A673 (cell line): ENCODE measurements around the gene GOLGA3. TPM values are rescaled to one million over a fixed set of nuclear protein-coding genes. Genes with fewer than 3 reads are reported as not detected.
A peak's percentile ranks its signal among the peaks of the same experiment; 100 is the strongest.

ENCODE experiments used
- BruUV-seq: library from RNA; stranded (reverse); fragments of 400-500 nt; replicated peaks from 2 replicates; lab custom pipeline; 2021; lab: Mats Ljungman, UMichigan
- CTCF ChIA-PET: fragments of 300-600 bp; sonication (Branson Sonifier 250); formaldehyde crosslinking; loops from one replicate; lab custom pipeline; 2022; ENCODE audit warnings: antibody characterized with exemption; lab: Charles Lee
- POLR2A ChIA-PET: fragments of 300-600 bp; sonication (Branson Sonifier 250); formaldehyde crosslinking; loops from one replicate; lab custom pipeline; 2022; ENCODE audit warnings: antibody characterized with exemption; ENCODE audit not compliant: low non-redundant PET; lab: Charles Lee
- DNase-seq: peaks from one replicate; pipeline ENCODE4 v3.0.0-alpha.2; 2015; ENCODE audit warnings: low spot score
- H3K27ac ChIP-seq: fragments of 200-600 bp; sonication (generic); 2 replicates; pipeline ENCODE4 v1.5.1; 2016; ENCODE audit warnings: mixed run types, low read depth, mild to moderate bottlenecking, mixed read lengths, antibody characterized with exemption, low read length; ENCODE audit not compliant: poor library complexity, severe bottlenecking
- H3K27me3 ChIP-seq: fragments of 200-600 bp; sonication (generic); replicated peaks from 2 replicates; pipeline ENCODE4 v1.6.1; 2017; ENCODE audit warnings: mixed run types, low read depth, mild to moderate bottlenecking, mixed read lengths, antibody characterized with exemption, low read length; ENCODE audit not compliant: insufficient read depth, poor library complexity
- H3K36me3 ChIP-seq: fragments of 200-600 bp; sonication (generic); 2 replicates; pipeline ENCODE4 v1.6.1; 2016; ENCODE audit warnings: mixed run types, mild to moderate bottlenecking, mixed read lengths, antibody characterized with exemption, low read length; ENCODE audit not compliant: insufficient read depth, poor library complexity, severe bottlenecking
- H3K4me1 ChIP-seq: fragments of 200-600 bp; sonication (generic); 2 replicates; pipeline ENCODE4 v1.6.1; 2017; ENCODE audit warnings: mixed run types, mild to moderate bottlenecking, mixed read lengths, antibody characterized with exemption, low read length; ENCODE audit not compliant: insufficient read depth, poor library complexity, severe bottlenecking
- H3K4me3 ChIP-seq: fragments of 200-600 bp; sonication (generic); 2 replicates; pipeline ENCODE4 v1.5.1; 2016; ENCODE audit warnings: low read depth, mixed run types, mild to moderate bottlenecking, mixed read lengths, low read length; ENCODE audit not compliant: poor library complexity, severe bottlenecking
- H3K9me3 ChIP-seq: fragments of 200-600 bp; sonication (generic); 2 replicates; pipeline ENCODE4 v1.6.1; 2016; ENCODE audit warnings: mixed run types, low read depth, mild to moderate bottlenecking, mixed read lengths, antibody characterized with exemption, low read length; ENCODE audit not compliant: poor library complexity, severe bottlenecking
- CTCF ChIP-seq: fragments of 300-800, 200-600 bp; sonication (generic); conservative IDR thresholded peaks from 2 replicates; pipeline ENCODE4 v1.5.1; 2017; ENCODE audit warnings: low read depth, mild to moderate bottlenecking, antibody characterized with exemption, low read length, moderate library complexity, mixed read lengths
- EZH2 ChIP-seq: fragments of 200-600 bp; sonication (generic); IDR thresholded peaks from 2 replicates; pipeline ENCODE4 v1.6.1; 2017; ENCODE audit warnings: borderline replicate concordance, low read depth, mild to moderate bottlenecking, mixed read lengths, antibody characterized with exemption, low read length; ENCODE audit not compliant: poor library complexity, severe bottlenecking
- intact Hi-C: fragments of 100-400 bp; cut with micrococcal nuclease; formaldehyde crosslinking; loops from one replicate; pipeline ENCODE4 v1.10.0; 2022; ENCODE audit not compliant: unreplicated experiment
- total RNA-seq: library from RNA; stranded (reverse); gene quantifications from 2 replicates; pipeline ENCODE4 v1.2.3, GENCODE V29; 2021

The GOLGA3 gene
- total RNA-seq, 1 experiment from 2014 or later = 58.4 TPM

DNA sequence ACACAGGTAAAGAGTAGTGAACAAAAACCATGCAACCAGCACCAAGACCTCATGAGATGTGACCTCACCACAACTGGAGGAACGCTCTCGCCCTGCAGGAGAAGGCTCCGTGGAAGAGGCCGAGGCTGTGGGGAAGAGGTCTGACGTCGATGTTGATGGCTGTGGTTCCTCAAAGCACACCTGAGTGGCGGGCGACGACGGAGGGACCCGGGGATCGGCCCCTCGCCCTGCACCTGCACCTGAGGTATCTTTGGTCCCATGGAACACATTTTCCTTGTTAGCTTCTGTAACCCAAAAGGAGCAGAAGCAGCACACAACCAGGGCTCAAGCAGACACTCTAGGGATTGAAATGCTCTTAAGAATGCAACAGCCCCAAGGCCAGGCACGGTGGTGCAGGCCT, 40.9 kb upstream of the GOLGA3 start:
- BruUV-seq = no TSS peak
- Histone ChIP-seq H3K27ac (no peak overlapping the region), H3K36me3 (peaks cover 17% of the 10 kb centered on the region), H3K4me3 (no peak overlapping the region), H3K27me3 (no peaks in the 10 kb centered on the region), H3K9me3 (no peaks in the 10 kb centered on the region), H3K4me1 (no peaks in the 10 kb centered on the region)
- no peak for DNase-seq
- ChIA-PET CTCF (no interaction called here), POLR2A (no interaction called here)
- intact Hi-C loops = no loop called here
- TF ChIP-seq CTCF = no peak
- no peak for TF ChIP-seq EZH2

DNA sequence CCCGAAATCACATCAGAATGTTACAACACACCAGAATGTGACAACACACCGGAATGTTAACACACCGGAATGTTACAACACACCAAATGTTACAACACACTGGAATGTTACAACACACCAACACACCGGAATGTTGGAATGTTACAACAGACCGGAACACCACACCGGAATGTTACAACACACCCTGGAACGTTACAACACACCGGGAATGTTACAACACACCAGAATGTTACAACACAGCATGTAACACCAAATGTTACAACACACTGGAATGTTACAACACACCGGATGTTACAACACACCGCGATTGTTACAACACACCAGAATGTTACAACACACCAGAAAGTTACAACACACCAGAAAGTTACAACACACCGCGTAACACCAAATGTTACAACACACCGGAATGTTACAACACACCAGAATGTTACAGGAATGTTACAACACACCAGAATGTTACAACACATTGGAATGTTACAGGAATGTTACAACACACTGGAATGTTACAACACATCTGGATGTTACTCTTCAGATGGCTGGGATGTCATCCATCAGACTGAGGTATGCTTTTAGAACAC, 37.7 kb upstream of the GOLGA3 start:
- H3K4me1 ChIP-seq = no peaks in the 10 kb centered on the region
- no peak overlapping the region for H3K4me3 ChIP-seq
- CTCF ChIA-PET = no interaction called here
- intact Hi-C loops = no loop called here
- POLR2A ChIA-PET = no interaction called here
- no peaks in the 10 kb centered on the region for H3K9me3 ChIP-seq
- no TSS peak for BruUV-seq
- no peaks in the 10 kb centered on the region for H3K27me3 ChIP-seq
- no peak for TF ChIP-seq CTCF
- no peak overlapping the region for H3K27ac ChIP-seq
- DNase-seq = peak; percentile 13
- peaks cover 7% of the 10 kb centered on the region for H3K36me3 ChIP-seq

DNA sequence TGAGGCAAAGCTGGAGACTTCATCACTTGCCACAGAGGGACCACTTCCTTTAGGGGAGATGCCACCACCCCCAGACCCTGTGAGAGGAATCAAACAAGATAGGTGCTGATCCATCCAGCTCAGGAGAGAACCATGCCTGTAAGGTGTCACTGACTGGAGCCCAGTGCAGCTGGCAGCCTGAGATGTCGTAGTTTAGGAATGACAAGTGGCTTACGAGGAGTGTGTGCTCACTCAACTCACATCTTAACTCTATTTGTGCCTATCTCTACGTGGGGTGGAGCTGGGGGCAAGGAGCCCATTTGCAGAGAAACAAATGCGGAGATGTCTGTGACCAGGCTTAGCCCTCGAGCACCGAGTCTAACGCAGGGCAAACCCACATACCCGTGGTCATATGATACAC, 32.9 kb upstream of the GOLGA3 start:
- Histone ChIP-seq H3K27me3 (no peaks in the 10 kb centered on the region), H3K9me3 (no peaks in the 10 kb centered on the region), H3K4me1 (no peaks in the 10 kb centered on the region), H3K27ac (no peak overlapping the region), H3K4me3 (no peak overlapping the region), H3K36me3 (peaks cover 13% of the 10 kb centered on the region)
- POLR2A ChIA-PET = no interaction called here
- CTCF ChIA-PET = no interaction called here
- DNase-seq = no peak
- no TSS peak for BruUV-seq
- TF ChIP-seq EZH2 (no peak), CTCF (no peak)
- intact Hi-C loops = no loop called here
